Activated T-helper 1 cell treated with anti-CD3 and anti-CD28 coated beads, Interleukin-12 subunit alpha, Interleukin-12 subunit beta, Interleukin-2, Interleukin-4 antibody, amounts not matched to agents 30 ng/mL and 10 ng/mL and 1 ng/mL, durations not matched to agents 14 hours and 24 hours and 36 hours (primary cell): ENCODE measurements around the gene PTGFR. TPM values are rescaled to one million over a fixed set of nuclear protein-coding genes. Genes with fewer than 3 reads are reported as not detected.

Experiments used
- DNase-seq: peaks from one replicate; pipeline ENCODE4 v3.0.0; 2021; ENCODE audit warnings: low spot score
- H3K27ac Mint-ChIP-seq: one replicate; pipeline ENCODE4 v1.8.0; 2021; ENCODE audit warnings: mild to moderate bottlenecking, mixed read lengths
- H3K27me3 Mint-ChIP-seq: one replicate; pipeline ENCODE4 v1.8.0; 2022; ENCODE audit warnings: mild to moderate bottlenecking, moderate library complexity, mixed read lengths; ENCODE audit not compliant: insufficient read depth
- H3K36me3 Mint-ChIP-seq: one replicate; pipeline ENCODE4 v1.8.0; 2021; ENCODE audit warnings: low read depth, mixed read lengths
- H3K4me1 Mint-ChIP-seq: one replicate; pipeline ENCODE4 v1.8.0; 2021; ENCODE audit warnings: low read depth, mixed read lengths
- H3K4me3 Mint-ChIP-seq: one replicate; pipeline ENCODE4 v1.8.0; 2021; ENCODE audit warnings: mild to moderate bottlenecking, moderate library complexity, mixed read lengths
- H3K9me3 Mint-ChIP-seq: one replicate; pipeline ENCODE4 v1.8.0; 2021; ENCODE audit warnings: mixed read lengths
- intact Hi-C: fragments of 100-400 bp; cut with micrococcal nuclease; formaldehyde crosslinking; loops from one replicate; pipeline ENCODE4 v1.15.1; 2024
- total RNA-seq: library from RNA; stranded (reverse); gene quantifications from 2 replicates; pipeline ENCODE4 v1.2.3, GENCODE V29; 2022

Gene PTGFR
- not detected in 2 replicates for total RNA-seq

GRCh38 chr1:78490861-78491450 lies at the start of gene PTGFR:
Gene PTGFR (plus strand): TSS chr1:78490974. CDS start chr1:78492744, 1,770 bp downstream.
- Mint-ChIP-seq H3K4me1 (no peaks in the 10 kb centered on the region), H3K9me3 (no peaks in the 10 kb centered on the region), H3K27ac (no peak within 1 kb of the TSS), H3K27me3 (peaks cover 31% of the 10 kb centered on the region), H3K36me3 (no peaks in the 10 kb centered on the region), H3K4me3 (no peak within 1 kb of the TSS)
- no peak for DNase-seq
- intact Hi-C loops, result no loop called here

GRCh38 chr1:78441921-78442320 lies 48.9 kb upstream of the PTGFR start:
- Mint-ChIP-seq H3K4me1 (no peaks in the 10 kb centered on the region), H3K36me3 (no peaks in the 10 kb centered on the region), H3K9me3 (peaks cover 4% of the 10 kb centered on the region), H3K27ac (no peak overlapping the region), H3K27me3 (no peaks in the 10 kb centered on the region), H3K4me3 (no peak overlapping the region)
- DNase-seq, result no peak
- intact Hi-C loops, result no loop called here

GRCh38 chr1:78447086-78447485 lies 43.7 kb upstream of the PTGFR start:
- Mint-ChIP-seq H3K27me3 (no peaks in the 10 kb centered on the region), H3K9me3 (no peaks in the 10 kb centered on the region), H3K36me3 (no peaks in the 10 kb centered on the region), H3K27ac (no peak overlapping the region), H3K4me1 (no peaks in the 10 kb centered on the region), H3K4me3 (no peak overlapping the region)
- intact Hi-C loops, result no loop called here
- no peak for DNase-seq

GRCh38 chr1:78464449-78464891 lies 26.3 kb upstream of the PTGFR start:
- Mint-ChIP-seq H3K27me3 (no peaks in the 10 kb centered on the region), H3K4me1 (no peaks in the 10 kb centered on the region), H3K9me3 (peaks cover 15% of the 10 kb centered on the region), H3K4me3 (no peak overlapping the region), H3K27ac (no peak overlapping the region), H3K36me3 (no peaks in the 10 kb centered on the region)
- intact Hi-C loops, result no loop called here
- no peak for DNase-seq

- intact Hi-C loops, result no loop called here
- Mint-ChIP-seq H3K4me1 (no peaks in the 10 kb centered on the region), H3K4me3 (no peak overlapping the region), H3K9me3 (peaks cover 15% of the 10 kb centered on the region), H3K27ac (no peak overlapping the region), H3K27me3 (no peaks in the 10 kb centered on the region), H3K36me3 (no peaks in the 10 kb centered on the region)
- no peak for DNase-seq
These were observed 25.6 kb upstream of the PTGFR start for GRCh38 chr1:78465143-78465542.

- Mint-ChIP-seq H3K27ac (no peak overlapping the region), H3K36me3 (no peaks in the 10 kb centered on the region)
- DNase-seq, result no peak
These were observed 22.3 kb upstream of the PTGFR start for GRCh38 chr1:78468521-78468920.

GRCh38 chr1:78469576-78469975 lies 21.2 kb upstream of the PTGFR start:
- H3K9me3 Mint-ChIP-seq, result no peaks in the 10 kb centered on the region
- no peaks in the 10 kb centered on the region for H3K4me1 Mint-ChIP-seq
- H3K27ac Mint-ChIP-seq, result no peak overlapping the region
- intact Hi-C loops, result no loop called here
- H3K4me3 Mint-ChIP-seq, result no peak overlapping the region
- no peaks in the 10 kb centered on the region for H3K27me3 Mint-ChIP-seq
- no peak for DNase-seq
- no peaks in the 10 kb centered on the region for H3K36me3 Mint-ChIP-seq

More at GRCh38 chr1:78468521-78468920, 22.3 kb upstream of the PTGFR start:
- Mint-ChIP-seq H3K9me3 (no peaks in the 10 kb centered on the region), H3K4me1 (no peaks in the 10 kb centered on the region), H3K4me3 (no peak overlapping the region), H3K27me3 (no peaks in the 10 kb centered on the region)
- intact Hi-C loops, result no loop called here

GRCh38 chr1:78471890-78472620 lies 18.7 kb upstream of the PTGFR start:
- no peak overlapping the region for H3K4me3 Mint-ChIP-seq
- DNase-seq, result no peak
- H3K27me3 Mint-ChIP-seq, result no peaks in the 10 kb centered on the region
- H3K4me1 Mint-ChIP-seq, result no peaks in the 10 kb centered on the region
- intact Hi-C loops, result no loop called here
- no peak overlapping the region for H3K27ac Mint-ChIP-seq
- H3K36me3 Mint-ChIP-seq, result no peaks in the 10 kb centered on the region
- H3K9me3 Mint-ChIP-seq, result no peaks in the 10 kb centered on the region

- Mint-ChIP-seq H3K9me3 (no peaks in the 10 kb centered on the region), H3K4me3 (no peak overlapping the region), H3K36me3 (no peaks in the 10 kb centered on the region), H3K4me1 (no peaks in the 10 kb centered on the region), H3K27ac (no peak overlapping the region), H3K27me3 (no peaks in the 10 kb centered on the region)
- intact Hi-C loops, result no loop called here
- no peak for DNase-seq
These were observed 17.8 kb upstream of the PTGFR start for GRCh38 chr1:78472851-78473496.

- intact Hi-C loops, result no loop called here
- H3K36me3 Mint-ChIP-seq, result no peaks in the 10 kb centered on the region
- no peak for DNase-seq
- H3K9me3 Mint-ChIP-seq, result no peaks in the 10 kb centered on the region
- H3K4me3 Mint-ChIP-seq, result no peak overlapping the region
- no peaks in the 10 kb centered on the region for H3K4me1 Mint-ChIP-seq
- H3K27me3 Mint-ChIP-seq, result no peaks in the 10 kb centered on the region
- H3K27ac Mint-ChIP-seq, result no peak overlapping the region
These were observed 16.7 kb upstream of the PTGFR start for GRCh38 chr1:78474092-78474491.

GRCh38 chr1:78475888-78476610 lies 14.7 kb upstream of the PTGFR start:
- intact Hi-C loops, result no loop called here
- DNase-seq, result no peak
- H3K4me3 Mint-ChIP-seq, result no peak overlapping the region
- no peaks in the 10 kb centered on the region for H3K27me3 Mint-ChIP-seq
- no peaks in the 10 kb centered on the region for H3K9me3 Mint-ChIP-seq
- no peak overlapping the region for H3K27ac Mint-ChIP-seq
- H3K36me3 Mint-ChIP-seq, result no peaks in the 10 kb centered on the region
- H3K4me1 Mint-ChIP-seq, result no peaks in the 10 kb centered on the region

- no peak for DNase-seq
- Mint-ChIP-seq H3K4me3 (no peak overlapping the region), H3K36me3 (no peaks in the 10 kb centered on the region), H3K9me3 (no peaks in the 10 kb centered on the region), H3K27ac (no peak overlapping the region), H3K27me3 (no peaks in the 10 kb centered on the region), H3K4me1 (no peaks in the 10 kb centered on the region)
- intact Hi-C loops, result no loop called here
These were observed 6.9 kb upstream of the PTGFR start for GRCh38 chr1:78483903-78484302.
